Measurements from ENCODE around the gene SLCO4A1. TPM values are rescaled to one million over a fixed set of nuclear protein-coding genes. Genes with fewer than 3 reads are reported as not detected.

SLCO4A1 gene
- total RNA-seq, 5 donors from 2014 or later (not counting 1 experiment from before 2014, with no cell fraction given): 0.98 to 7.2 (median 5.4) TPM

- Mint-ChIP-seq H3K9me3 (no peaks in the 10 kb centered on the region), H3K4me3 (no peak overlapping the region), H3K4me1 (peaks cover 0 to 24% (median 17%) of the 10 kb centered on the region in 3 donors), H3K27ac (no peak overlapping the region), H3K36me3 (no peaks in the 10 kb centered on the region), H3K27me3 (no peaks in the 10 kb centered on the region)
- no peak for ATAC-seq (replicated peaks in 1 of 4)
- ChIA-PET CTCF (interaction anchor here in 1 of 2 donors (0.6 kb wide), 1 partner anchor 161 kb away, joined by 3 read pairs; no protein-coding TSS in a partner anchor), POLR2A (interaction anchor here in 1 of 2 donors (0.7 kb wide), 1 partner anchor 152 kb away, joined by 3 read pairs; the partner anchor contains the start of gene MRGBP)
- no peaks in the 10 kb centered on the region for H3K9me3 ChIP-seq
- no peaks in the 10 kb centered on the region for H3K36me3 ChIP-seq (ENCODE audit: control insufficient read depth in 2 of 2, extremely low read depth in 1 of 2, insufficient read depth in 1 of 2, low read length in 1 of 2)
- peaks cover 7 to 34% of the 10 kb centered on the region in 2 experiments for H3K4me1 ChIP-seq (ENCODE audit: control insufficient read depth in 1 of 2, extremely low read depth in 1 of 2, insufficient read depth in 2 of 2, low read length in 2 of 2)
- DNase-seq: no peak
- peaks cover 0 to 40% of the 10 kb centered on the region in 2 experiments for H3K27me3 ChIP-seq (replicated peaks in 1 of 2; ENCODE audit: control insufficient read depth in 2 of 2, extremely low read depth in 1 of 2, insufficient read depth in 2 of 2, low read length in 1 of 2)
- whole genome bisulfite sequencing (ENCODE audit: insufficient coverage): 74% methylated on average over 8 of the region's 12 CpGs
- no peak overlapping the region for H3K4me3 ChIP-seq (ENCODE audit: control insufficient read depth in 1 of 2, extremely low read depth in 1 of 2, low read length in 1 of 2)
- no peak overlapping the region for H3K27ac ChIP-seq (ENCODE audit: low read length)
Observed at GRCh38 chr20:62644802-62645496, 2.6 kb downstream of the SLCO4A1 start.

GRCh38 chr20:62645613-62646012 is 3.3 kb downstream of the SLCO4A1 start:
- ChIA-PET POLR2A (no interaction called here), CTCF (no interaction called here)
- Histone ChIP-seq H3K36me3 (ENCODE audit: control insufficient read depth in 2 of 2, extremely low read depth in 1 of 2, insufficient read depth in 1 of 2, low read length in 1 of 2) (no peaks in the 10 kb centered on the region), H3K27ac (ENCODE audit: low read length) (no peak overlapping the region), H3K4me1 (ENCODE audit: control insufficient read depth in 1 of 2, extremely low read depth in 1 of 2, insufficient read depth in 2 of 2, low read length in 2 of 2) (peaks cover 7 to 41% of the 10 kb centered on the region in 2 experiments), H3K27me3 (replicated peaks in 1 of 2; ENCODE audit: control insufficient read depth in 2 of 2, extremely low read depth in 1 of 2, insufficient read depth in 2 of 2, low read length in 1 of 2) (peaks cover 0 to 36% of the 10 kb centered on the region in 2 experiments), H3K9me3 (no peaks in the 10 kb centered on the region), H3K4me3 (ENCODE audit: control insufficient read depth in 1 of 2, extremely low read depth in 1 of 2, low read length in 1 of 2) (no peak overlapping the region)
- ATAC-seq (replicated peaks in 1 of 4) (no peak), DNase-seq (no peak)
- Mint-ChIP-seq H3K27ac (no peak overlapping the region), H3K36me3 (no peaks in the 10 kb centered on the region), H3K4me3 (no peak overlapping the region), H3K27me3 (no peaks in the 10 kb centered on the region), H3K9me3 (no peaks in the 10 kb centered on the region), H3K4me1 (peaks cover 0 to 30% (median 24%) of the 10 kb centered on the region in 3 donors)
- WGBS (ENCODE audit: insufficient coverage): 90% methylated on average over 15 of the region's 15 CpGs

GRCh38 chr20:62646851-62647520 is 4.7 kb downstream of the SLCO4A1 start:
- DNase-seq (peak in 1 of 35 experiments; percentile 10), ATAC-seq (replicated peaks in 1 of 4) (no peak)
- Histone ChIP-seq H3K27ac (ENCODE audit: low read length) (no peak overlapping the region), H3K9me3 (no peaks in the 10 kb centered on the region), H3K27me3 (replicated peaks in 1 of 2; ENCODE audit: control insufficient read depth in 2 of 2, extremely low read depth in 1 of 2, insufficient read depth in 2 of 2, low read length in 1 of 2) (peaks cover 0 to 30% of the 10 kb centered on the region in 2 experiments), H3K4me3 (ENCODE audit: control insufficient read depth in 1 of 2, extremely low read depth in 1 of 2, low read length in 1 of 2) (no peak overlapping the region), H3K4me1 (ENCODE audit: control insufficient read depth in 1 of 2, extremely low read depth in 1 of 2, insufficient read depth in 2 of 2, low read length in 2 of 2) (peaks cover 9 to 44% of the 10 kb centered on the region in 2 experiments), H3K36me3 (ENCODE audit: control insufficient read depth in 2 of 2, extremely low read depth in 1 of 2, insufficient read depth in 1 of 2, low read length in 1 of 2) (no peaks in the 10 kb centered on the region)
- Mint-ChIP-seq H3K36me3 (no peaks in the 10 kb centered on the region), H3K4me3 (no peak overlapping the region), H3K27ac (no peak overlapping the region), H3K4me1 (peaks cover 13 to 37% (median 32%) of the 10 kb centered on the region in 3 donors), H3K27me3 (no peaks in the 10 kb centered on the region), H3K9me3 (no peaks in the 10 kb centered on the region)
- POLR2A ChIA-PET: no interaction called here
- CTCF ChIA-PET: no interaction called here
- 88% methylated on average over 9 of the region's 12 CpGs for WGBS (ENCODE audit: insufficient coverage)

- CTCF ChIA-PET: interaction anchor here in 1 of 2 donors (0.6 kb wide), 1 partner anchor 162 kb away, joined by 3 read pairs; no protein-coding TSS in a partner anchor
- H3K4me3 ChIP-seq (ENCODE audit: control insufficient read depth in 1 of 2, extremely low read depth in 1 of 2, low read length in 1 of 2): no peak overlapping the region
- H3K27ac Mint-ChIP-seq: no peak overlapping the region
- no peaks in the 10 kb centered on the region for H3K9me3 ChIP-seq
- H3K9me3 Mint-ChIP-seq: no peaks in the 10 kb centered on the region
- no peaks in the 10 kb centered on the region for H3K36me3 Mint-ChIP-seq
- H3K4me1 ChIP-seq (ENCODE audit: control insufficient read depth in 1 of 2, extremely low read depth in 1 of 2, insufficient read depth in 2 of 2, low read length in 2 of 2): peaks cover 13 to 51% of the 10 kb centered on the region in 2 experiments
- ATAC-seq (replicated peaks in 1 of 4) (no peak), DNase-seq (no peak)
- WGBS (ENCODE audit: insufficient coverage): 97% methylated on average over 18 of the region's 25 CpGs
- no peak overlapping the region for H3K27ac ChIP-seq (ENCODE audit: low read length)
- H3K4me3 Mint-ChIP-seq: no peak overlapping the region
- POLR2A ChIA-PET: no interaction called here
- H3K27me3 ChIP-seq (replicated peaks in 1 of 2; ENCODE audit: control insufficient read depth in 2 of 2, extremely low read depth in 1 of 2, insufficient read depth in 2 of 2, low read length in 1 of 2): peaks cover 0 to 30% of the 10 kb centered on the region in 2 experiments
- H3K4me1 Mint-ChIP-seq: peaks cover 20 to 45% (median 39%) of the 10 kb centered on the region in 3 donors
- no peaks in the 10 kb centered on the region for H3K27me3 Mint-ChIP-seq
- H3K36me3 ChIP-seq (ENCODE audit: control insufficient read depth in 2 of 2, extremely low read depth in 1 of 2, insufficient read depth in 1 of 2, low read length in 1 of 2): no peaks in the 10 kb centered on the region
Observed at GRCh38 chr20:62647521-62648317, 5.4 kb downstream of the SLCO4A1 start.

GRCh38 chr20:62648318-62648995 is 6.2 kb downstream of the SLCO4A1 start:
- peaks cover 9 to 51% of the 10 kb centered on the region in 2 experiments for H3K4me1 ChIP-seq (ENCODE audit: control insufficient read depth in 1 of 2, extremely low read depth in 1 of 2, insufficient read depth in 2 of 2, low read length in 2 of 2)
- no peaks in the 10 kb centered on the region for H3K9me3 ChIP-seq
- H3K36me3 Mint-ChIP-seq: no peaks in the 10 kb centered on the region
- peaks cover 0 to 25% of the 10 kb centered on the region in 2 experiments for H3K27me3 ChIP-seq (replicated peaks in 1 of 2; ENCODE audit: control insufficient read depth in 2 of 2, extremely low read depth in 1 of 2, insufficient read depth in 2 of 2, low read length in 1 of 2)
- peak overlapping the region in 1 of 2 donors; percentile 22 for H3K27ac Mint-ChIP-seq
- H3K27ac ChIP-seq (ENCODE audit: low read length): no peak overlapping the region
- no peak overlapping the region for H3K4me3 ChIP-seq (ENCODE audit: control insufficient read depth in 1 of 2, extremely low read depth in 1 of 2, low read length in 1 of 2)
- ChIA-PET POLR2A (no interaction called here), CTCF (interaction anchor here in 1 of 2 donors (0.6 kb wide), 1 partner anchor 161 kb away, joined by 3 read pairs; no protein-coding TSS in a partner anchor)
- H3K4me3 Mint-ChIP-seq: no peak overlapping the region
- no peaks in the 10 kb centered on the region for H3K9me3 Mint-ChIP-seq
- no peak for DNase-seq
- 93% methylated on average over 20 of the region's 21 CpGs for WGBS (ENCODE audit: insufficient coverage)
- ATAC-seq (replicated peaks in 1 of 4): no peak
- H3K4me1 Mint-ChIP-seq: peaks cover 21 to 41% (median 40%) of the 10 kb centered on the region in 3 donors
- no peaks in the 10 kb centered on the region for H3K36me3 ChIP-seq (ENCODE audit: control insufficient read depth in 2 of 2, extremely low read depth in 1 of 2, insufficient read depth in 1 of 2, low read length in 1 of 2)
- no peaks in the 10 kb centered on the region for H3K27me3 Mint-ChIP-seq
